ENCODE measurements around the gene COL18A1. TPM values are rescaled to one million over a fixed set of nuclear protein-coding genes. Genes with fewer than 3 reads are reported as not detected.

The COL18A1 gene
- total and polyA plus RNA-seq, 2 of the 8 experiments (the other 6 are each of a cell fraction or from before 2014, with no cell fraction given) = 145 to 201 TPM

- TF ChIP-seq, protein P1, sequence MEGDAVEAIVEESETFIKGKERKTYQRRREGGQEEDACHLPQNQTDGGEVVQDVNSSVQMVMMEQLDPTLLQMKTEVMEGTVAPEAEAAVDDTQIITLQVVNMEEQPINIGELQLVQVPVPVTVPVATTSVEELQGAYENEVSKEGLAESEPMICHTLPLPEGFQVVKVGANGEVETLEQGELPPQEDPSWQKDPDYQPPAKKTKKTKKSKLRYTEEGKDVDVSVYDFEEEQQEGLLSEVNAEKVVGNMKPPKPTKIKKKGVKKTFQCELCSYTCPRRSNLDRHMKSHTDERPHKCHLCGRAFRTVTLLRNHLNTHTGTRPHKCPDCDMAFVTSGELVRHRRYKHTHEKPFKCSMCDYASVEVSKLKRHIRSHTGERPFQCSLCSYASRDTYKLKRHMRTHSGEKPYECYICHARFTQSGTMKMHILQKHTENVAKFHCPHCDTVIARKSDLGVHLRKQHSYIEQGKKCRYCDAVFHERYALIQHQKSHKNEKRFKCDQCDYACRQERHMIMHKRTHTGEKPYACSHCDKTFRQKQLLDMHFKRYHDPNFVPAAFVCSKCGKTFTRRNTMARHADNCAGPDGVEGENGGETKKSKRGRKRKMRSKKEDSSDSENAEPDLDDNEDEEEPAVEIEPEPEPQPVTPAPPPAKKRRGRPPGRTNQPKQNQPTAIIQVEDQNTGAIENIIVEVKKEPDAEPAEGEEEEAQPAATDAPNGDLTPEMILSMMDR (IDR thresholded peaks at IDR 0.05; ENCODE audit: control extremely low read depth in 1 of 3, insufficient read depth in 1 of 3, low read depth in 1 of 3, low read length in 3 of 3) = no peak
These were observed 52.8 kb downstream of the COL18A1 start (continued) for GRCh38 chr21:45457832-45458172.

Data from H1 (cell line).